GM21381 (cell line): Measurements from ENCODE around the gene CDC42EP2.
A peak's percentile ranks its signal among the peaks of the same experiment; 100 is the strongest.

Source experiments
- ATAC-seq: cut with Tn5 transposase; IDR thresholded peaks from one replicate; pipeline ENCODE4 v1.9.1; 2021; ENCODE audit warnings: mild to moderate bottlenecking, moderate library complexity; ENCODE audit not compliant: unreplicated experiment

Gene CDC42EP2

GRCh38 chr11:65314501-65315203 lies at the start of gene CDC42EP2:
Gene CDC42EP2, plus strand, starts transcription at chr11:65314866. Its CDS starts 6,033 bp downstream, at chr11:65320899.
- peak; percentile 90 for ATAC-seq

DNA sequence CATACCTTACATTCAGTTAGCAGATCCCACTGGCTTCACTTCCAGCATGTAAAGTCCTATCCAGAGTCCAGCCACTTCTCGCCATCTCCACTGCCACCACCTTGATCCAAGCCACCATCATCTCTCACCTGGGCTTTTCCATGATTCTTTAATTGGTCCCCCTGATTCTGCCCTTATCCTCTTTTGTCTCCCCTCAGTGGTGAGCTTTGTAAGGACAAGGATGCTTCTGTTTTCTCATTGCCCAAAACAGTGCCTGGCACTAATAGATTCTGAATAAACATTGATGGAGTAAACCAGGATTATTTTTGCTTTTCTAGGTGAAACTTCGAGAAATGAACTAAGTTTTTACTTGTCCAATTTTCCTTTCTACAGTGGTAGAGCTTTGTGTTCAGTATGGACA lies 48.5 kb upstream of the CDC42EP2 start:
- no peak for ATAC-seq

GRCh38 chr11:65274735-65275682 lies 39.7 kb upstream of the CDC42EP2 start:
- ATAC-seq, result no peak

DNA sequence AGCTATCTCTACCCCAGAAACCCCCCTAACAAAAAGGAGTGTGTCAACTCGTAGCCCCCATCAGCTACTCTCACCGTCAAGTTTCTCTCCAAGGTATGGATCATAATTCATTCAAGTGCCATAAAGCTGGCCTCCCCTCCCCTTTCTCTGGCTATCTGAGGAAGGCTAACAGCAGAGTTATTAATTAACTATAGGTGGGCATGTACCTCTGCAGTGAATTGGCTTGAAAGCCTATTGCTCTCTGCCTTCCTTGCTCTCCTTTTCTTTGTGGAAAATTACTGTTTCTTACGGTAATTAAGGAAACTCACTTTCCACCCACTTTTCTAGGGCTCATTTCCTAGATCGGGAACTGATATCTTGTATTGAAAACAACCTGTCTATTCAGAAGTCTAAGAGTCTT lies 38.8 kb upstream of the CDC42EP2 start:
- ATAC-seq, result no peak

GRCh38 chr11:65277631-65278277 lies 36.9 kb upstream of the CDC42EP2 start:
- ATAC-seq, result no peak

DNA sequence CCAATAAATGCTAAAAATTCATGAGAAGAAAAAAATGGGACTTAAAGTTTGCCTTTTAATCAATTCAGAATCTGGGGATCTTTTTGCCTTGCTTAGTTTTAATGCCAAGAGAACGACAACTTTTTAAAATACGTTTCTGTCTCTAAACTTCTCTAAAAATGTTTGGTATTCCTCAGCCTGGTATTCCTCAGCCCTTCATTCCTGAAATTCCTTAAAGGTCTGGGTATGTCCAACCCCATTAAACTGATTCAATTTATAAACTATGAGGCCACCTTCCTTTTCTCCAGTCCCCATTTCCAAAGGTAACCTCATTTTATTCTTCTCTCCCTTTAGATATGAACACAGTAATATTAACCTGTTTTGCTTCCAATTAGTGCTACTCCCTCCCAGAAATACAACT lies 36.3 kb upstream of the CDC42EP2 start:
- no peak for ATAC-seq

GRCh38 chr11:65279279-65279678 lies 35.4 kb upstream of the CDC42EP2 start:
- no peak for ATAC-seq

GRCh38 chr11:65279741-65280440 lies 34.8 kb upstream of the CDC42EP2 start:
- ATAC-seq, result no peak

DNA sequence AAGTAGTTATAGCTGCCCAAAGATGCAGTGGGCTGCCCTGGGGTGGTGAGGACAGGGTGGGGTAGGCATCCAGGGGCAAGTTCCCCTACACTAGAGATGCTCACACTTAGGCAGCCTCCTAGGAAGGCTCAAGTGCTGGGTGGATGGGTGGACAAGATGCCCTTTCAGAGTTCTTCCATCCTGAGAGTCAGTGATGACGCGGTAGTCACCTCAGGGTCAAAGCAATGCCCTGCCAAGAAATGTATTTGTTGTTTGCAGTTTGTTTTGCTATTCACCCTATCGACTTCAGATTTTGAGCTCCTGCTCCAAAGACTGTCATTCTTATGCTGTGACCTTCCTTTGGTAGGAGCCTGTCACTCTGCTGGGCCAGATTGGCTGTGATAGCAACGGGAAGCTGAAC lies 34.0 kb upstream of the CDC42EP2 start:
- no peak for ATAC-seq

DNA sequence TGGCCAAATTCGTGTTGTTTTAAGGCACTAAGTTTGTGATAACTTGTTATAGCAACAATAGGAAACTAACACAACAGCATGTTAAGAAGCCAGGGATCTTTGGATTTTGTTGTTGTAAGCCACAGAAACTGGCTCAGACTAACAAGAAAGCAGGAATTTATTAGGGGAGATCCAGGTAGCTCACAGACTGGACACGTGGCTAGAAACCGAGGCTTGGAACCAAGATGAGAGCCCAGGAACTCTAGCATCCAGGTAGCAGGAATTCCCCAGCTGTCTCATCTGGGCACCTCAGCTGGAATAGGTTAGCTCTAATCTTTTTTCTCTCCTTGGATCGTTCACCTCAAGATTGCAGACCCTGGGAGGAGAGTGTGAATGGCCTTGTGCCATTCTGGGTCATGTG lies 28.0 kb upstream of the CDC42EP2 start:
- no peak for ATAC-seq

DNA sequence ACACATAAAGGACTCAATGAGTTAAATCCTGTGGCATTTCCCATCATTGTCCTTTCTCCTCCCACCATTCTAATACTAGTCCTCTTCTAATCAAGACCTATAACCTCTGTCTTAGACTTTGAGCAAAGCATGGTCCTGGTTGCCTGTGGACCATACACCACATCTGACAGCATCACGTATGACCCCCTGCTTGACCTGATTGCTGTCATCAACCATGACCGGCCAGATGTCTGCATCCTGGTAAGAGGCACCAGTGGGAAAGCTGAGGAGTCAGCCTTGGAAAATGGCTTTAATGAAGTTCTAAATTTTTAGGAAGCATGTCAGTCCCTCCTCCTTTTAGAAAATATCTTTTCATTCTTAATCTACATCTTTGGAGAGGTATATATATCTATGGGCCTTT lies 27.1 kb upstream of the CDC42EP2 start:
- no peak for ATAC-seq

- ATAC-seq, result no peak
Measured at GRCh38 chr11:65288706-65289536, 25.7 kb upstream of the CDC42EP2 start.

GRCh38 chr11:65290448-65291165 lies 24.1 kb upstream of the CDC42EP2 start:
- ATAC-seq, result no peak

GRCh38 chr11:65291613-65292012 lies 23.1 kb upstream of the CDC42EP2 start:
- ATAC-seq, result no peak

DNA sequence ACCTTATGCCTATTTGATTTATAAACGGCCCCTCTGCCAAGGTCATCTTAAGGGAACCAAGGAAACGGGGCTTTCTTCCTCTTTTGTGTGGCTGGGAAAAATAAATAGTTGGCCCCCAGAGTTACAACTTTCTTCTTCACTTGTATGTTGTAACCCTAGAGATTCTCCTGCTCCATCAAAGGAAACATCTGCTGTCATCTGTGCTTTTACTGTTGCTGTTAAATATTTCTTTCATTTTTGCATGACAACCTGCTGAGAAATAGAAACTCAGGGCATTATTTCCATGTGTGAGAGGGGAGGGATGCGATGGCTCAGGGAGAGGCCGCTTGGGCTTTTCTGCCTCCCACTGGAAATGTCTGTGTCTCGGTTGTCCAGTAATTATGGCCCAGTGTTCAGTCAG lies 21.8 kb upstream of the CDC42EP2 start:
- no peak for ATAC-seq

- ATAC-seq, result no peak
Measured at GRCh38 chr11:65293909-65294381, 20.7 kb upstream of the CDC42EP2 start.

- ATAC-seq, result no peak
Measured at GRCh38 chr11:65295001-65295400, 19.7 kb upstream of the CDC42EP2 start.

- no peak for ATAC-seq
Measured at GRCh38 chr11:65295571-65296341, 18.9 kb upstream of the CDC42EP2 start.
